H9 (cell line): Measurements from ENCODE around the gene STX10. TPM values are rescaled to one million over a fixed set of nuclear protein-coding genes. Genes with fewer than 3 reads are reported as not detected.

ENCODE experiments used
- DNase-seq: peaks from one replicate; pipeline ENCODE4 v3.0.0-alpha.2; 2017
- H2AFZ ChIP-seq: one replicate; pipeline ENCODE4 v1.6.1; 2013; ENCODE audit warnings: mild to moderate bottlenecking, low read length, control low read depth, moderate library complexity
- H2AK5ac ChIP-seq: 2 replicates; pipeline ENCODE4 v1.6.1; 2013; ENCODE audit warnings: low read length, control low read depth, mixed read lengths; ENCODE audit not compliant: insufficient read length
- H2BK120ac ChIP-seq: one replicate; pipeline ENCODE4 v1.6.1; 2013; ENCODE audit warnings: low read depth, mild to moderate bottlenecking, low read length, control low read depth, inconsistent platforms; ENCODE audit not compliant: poor library complexity, severe bottlenecking
- H2BK12ac ChIP-seq: 2 replicates; pipeline ENCODE4 v1.6.1; 2013; ENCODE audit warnings: low read length, control low read depth, mixed read lengths, low read depth; ENCODE audit not compliant: insufficient read length
- H2BK15ac ChIP-seq: 2 replicates; pipeline ENCODE4 v1.6.1; 2013; ENCODE audit warnings: low read depth, low read length, control low read depth
- H2BK20ac ChIP-seq: one replicate; pipeline ENCODE4 v1.6.1; 2013; ENCODE audit warnings: low read depth, mild to moderate bottlenecking, low read length, control low read depth, inconsistent platforms; ENCODE audit not compliant: poor library complexity, severe bottlenecking
- H2BK5ac ChIP-seq: 2 replicates; pipeline ENCODE4 v1.6.1; 2013; ENCODE audit warnings: low read length, control low read depth, mixed read lengths; ENCODE audit not compliant: insufficient read length
- H3K14ac ChIP-seq: 2 replicates; pipeline ENCODE4 v1.6.1; 2013; ENCODE audit warnings: low read length, control low read depth; ENCODE audit not compliant: insufficient read depth
- H3K18ac ChIP-seq: 2 replicates; pipeline ENCODE4 v1.6.1; 2013; ENCODE audit warnings: low read depth, mild to moderate bottlenecking, mixed read lengths, low read length, control low read depth; ENCODE audit not compliant: insufficient read length
- H3K23ac ChIP-seq: 2 replicates; pipeline ENCODE4 v1.6.1; 2013; ENCODE audit warnings: low read length, control low read depth, mixed read lengths, low read depth; ENCODE audit not compliant: insufficient read length
- H3K23me2 ChIP-seq: 2 replicates; pipeline ENCODE4 v1.6.1; 2013; ENCODE audit warnings: low read depth, mild to moderate bottlenecking, mixed read lengths, low read length, control low read depth; ENCODE audit not compliant: insufficient read length, poor library complexity, severe bottlenecking
- H3K27ac ChIP-seq: 2 replicates; pipeline ENCODE4 v1.5.1; 2013; ENCODE audit warnings: low read length, control low read depth, mixed read lengths, low read depth; ENCODE audit not compliant: insufficient read length
- H3K27me3 ChIP-seq: 2 replicates; pipeline ENCODE4 v1.6.1; 2013; ENCODE audit warnings: low read length, control low read depth, inconsistent platforms; ENCODE audit not compliant: insufficient read depth
- H3K4ac ChIP-seq: 2 replicates; pipeline ENCODE4 v1.6.1; 2013; ENCODE audit warnings: low read depth, mild to moderate bottlenecking, control low read depth, inconsistent platforms, low read length, moderate library complexity
- H3K4me1 ChIP-seq: 2 replicates; pipeline ENCODE4 v1.6.1; 2013; ENCODE audit warnings: low read length, control low read depth, inconsistent platforms; ENCODE audit not compliant: insufficient read depth
- H3K4me2 ChIP-seq: 2 replicates; pipeline ENCODE4 v1.6.1; 2013; ENCODE audit warnings: low read length, control low read depth, mixed read lengths; ENCODE audit not compliant: insufficient read length, insufficient read depth
- H3K56ac ChIP-seq: 2 replicates; pipeline ENCODE4 v1.6.1; 2013; ENCODE audit warnings: low read depth, mild to moderate bottlenecking, mixed read lengths, low read length, control low read depth; ENCODE audit not compliant: insufficient read length
- H3K79me1 ChIP-seq: 2 replicates; pipeline ENCODE4 v1.6.1; 2013; ENCODE audit warnings: low read depth, mild to moderate bottlenecking, moderate library complexity, low read length, control low read depth, inconsistent platforms; ENCODE audit not compliant: insufficient read depth, poor library complexity, severe bottlenecking
- H3K79me2 ChIP-seq: 2 replicates; pipeline ENCODE4 v1.6.1; 2013; ENCODE audit warnings: low read length, control low read depth, inconsistent platforms; ENCODE audit not compliant: insufficient read depth
- H3K9ac ChIP-seq: 2 replicates; pipeline ENCODE4 v1.6.1; 2013; ENCODE audit warnings: low read length, control low read depth, mixed read lengths; ENCODE audit not compliant: insufficient read length; ENCODE audit errors: extremely low read depth
- H3K9me3 ChIP-seq: one replicate; pipeline ENCODE4 v1.6.1; 2013; ENCODE audit warnings: low read depth, low read length, inconsistent platforms; ENCODE audit not compliant: control insufficient read depth
- H3T11ph ChIP-seq: one replicate; pipeline ENCODE4 v1.6.1; 2013; ENCODE audit warnings: mild to moderate bottlenecking, low read length, control low read depth, inconsistent platforms
- H4K20me1 ChIP-seq: one replicate; pipeline ENCODE4 v1.6.1; 2013; ENCODE audit not compliant: control insufficient read depth, insufficient read length, insufficient read depth
- H4K5ac ChIP-seq: 2 replicates; pipeline ENCODE4 v1.6.1; 2013; ENCODE audit warnings: low read depth, mild to moderate bottlenecking, mixed read lengths, low read length, control low read depth; ENCODE audit not compliant: insufficient read length
- H4K8ac ChIP-seq: replicated peaks from 2 replicates; pipeline ENCODE4 v1.6.1; 2013; ENCODE audit warnings: low read length, control low read depth, mixed read lengths, low read depth; ENCODE audit not compliant: insufficient read length
- H4K91ac ChIP-seq: 2 replicates; pipeline ENCODE4 v1.6.1; 2013; ENCODE audit warnings: low read depth, mild to moderate bottlenecking, moderate library complexity, mixed read lengths, low read length, control low read depth; ENCODE audit not compliant: insufficient read length
- H3K27ac Mint-ChIP-seq, 3 experiments: 2 replicates in 2 of 3; 3 replicates in 1 of 3; pipeline ENCODE4 v1.8.0; 2020 to 2021; ENCODE audit warnings: mixed read lengths in 3 of 3, mild to moderate bottlenecking in 1 of 3, moderate library complexity in 1 of 3
- H3K27me3 Mint-ChIP-seq: 2 replicates; pipeline ENCODE4 v1.8.0; 2021; ENCODE audit warnings: low read depth, mild to moderate bottlenecking, moderate library complexity, mixed read lengths
- H3K36me3 Mint-ChIP-seq, 3 experiments: 2 replicates in 2 of 3; 3 replicates in 1 of 3; pipeline ENCODE4 v1.8.0; 2020 to 2021; ENCODE audit warnings: low read depth in 3 of 3, mixed read lengths in 3 of 3; ENCODE audit not compliant: insufficient read depth in 1 of 3
- H3K4me1 Mint-ChIP-seq, 2 experiments: 2 replicates each; pipeline ENCODE4 v1.8.0; 2020; ENCODE audit warnings: mixed read lengths in 2 of 2
- H3K4me3 Mint-ChIP-seq, 2 experiments: 2 replicates in 1 of 2; 3 replicates in 1 of 2; pipeline ENCODE4 v1.8.0; 2020 to 2021; ENCODE audit warnings: mild to moderate bottlenecking in 2 of 2, mixed read lengths in 2 of 2, moderate library complexity in 1 of 2
- H3K9me3 Mint-ChIP-seq, 2 experiments: 2 replicates in 1 of 2; 3 replicates in 1 of 2; pipeline ENCODE4 v1.8.0; 2020; ENCODE audit warnings: mild to moderate bottlenecking in 2 of 2, mixed read lengths in 2 of 2, moderate library complexity in 1 of 2
- WGBS: extraction: QIAGEN DNeasy Blood & Tissue Kit; methylation state at CpG from one replicate; pipeline ENCODE4 v1.1.7; 2013; ENCODE audit warnings: missing lambda C conversion rate, low lambda C conversion rate, mixed read lengths; ENCODE audit not compliant: insufficient read length; ENCODE audit errors: extremely low coverage; 5-methylcytosine and 5-hydroxymethylcytosine counted together
- total RNA-seq: library from RNA; stranded (reverse); gene quantifications from 2 replicates; pipeline ENCODE4 v1.2.1, GENCODE V29; 2021
- TF ChIP-seq, protein P1 (sequence below): fragments of 200-600 bp; sonication (generic); conservative IDR thresholded peaks from 3 replicates; pipeline ENCODE4 v1.8.0; 2021; ENCODE audit warnings: antibody characterized with exemption, mild to moderate bottlenecking

Gene STX10
- total RNA-seq, 1 experiment from 2014 or later, result 39.4 TPM

GRCh38 chr19:13159713-13160112, 9.5 kb upstream of the STX10 start:
- TF ChIP-seq, protein P1, sequence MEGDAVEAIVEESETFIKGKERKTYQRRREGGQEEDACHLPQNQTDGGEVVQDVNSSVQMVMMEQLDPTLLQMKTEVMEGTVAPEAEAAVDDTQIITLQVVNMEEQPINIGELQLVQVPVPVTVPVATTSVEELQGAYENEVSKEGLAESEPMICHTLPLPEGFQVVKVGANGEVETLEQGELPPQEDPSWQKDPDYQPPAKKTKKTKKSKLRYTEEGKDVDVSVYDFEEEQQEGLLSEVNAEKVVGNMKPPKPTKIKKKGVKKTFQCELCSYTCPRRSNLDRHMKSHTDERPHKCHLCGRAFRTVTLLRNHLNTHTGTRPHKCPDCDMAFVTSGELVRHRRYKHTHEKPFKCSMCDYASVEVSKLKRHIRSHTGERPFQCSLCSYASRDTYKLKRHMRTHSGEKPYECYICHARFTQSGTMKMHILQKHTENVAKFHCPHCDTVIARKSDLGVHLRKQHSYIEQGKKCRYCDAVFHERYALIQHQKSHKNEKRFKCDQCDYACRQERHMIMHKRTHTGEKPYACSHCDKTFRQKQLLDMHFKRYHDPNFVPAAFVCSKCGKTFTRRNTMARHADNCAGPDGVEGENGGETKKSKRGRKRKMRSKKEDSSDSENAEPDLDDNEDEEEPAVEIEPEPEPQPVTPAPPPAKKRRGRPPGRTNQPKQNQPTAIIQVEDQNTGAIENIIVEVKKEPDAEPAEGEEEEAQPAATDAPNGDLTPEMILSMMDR, result no peak
- H3K4ac ChIP-seq, result no peak overlapping the region
- no peak overlapping the region for H3K14ac ChIP-seq
- H4K8ac ChIP-seq, result no peak overlapping the region
- H3T11ph ChIP-seq, result no peak overlapping the region
- no peaks in the 10 kb centered on the region for H3K79me1 ChIP-seq
- no peak overlapping the region for H3K9ac ChIP-seq
- no peaks in the 10 kb centered on the region for H3K9me3 ChIP-seq
- H4K20me1 ChIP-seq, result no peaks in the 10 kb centered on the region
- no peak overlapping the region for H3K23ac ChIP-seq
- H2BK12ac ChIP-seq, result no peak overlapping the region
- H2BK20ac ChIP-seq, result no peak overlapping the region
- Mint-ChIP-seq H3K4me1 (peaks cover 29 to 34% of the 10 kb centered on the region in 2 experiments), H3K9me3 (no peaks in the 10 kb centered on the region), H3K27ac (peak overlapping the region in 1 of 3 experiments; percentile 48; a peak in 2 of 7 replicates), H3K27me3 (peaks cover 4% of the 10 kb centered on the region), H3K4me3 (no peak overlapping the region), H3K36me3 (peaks cover under 1 to 6% (median 2%) of the 10 kb centered on the region in 3 experiments; a peak in 5 of 7 replicates)
- H3K79me2 ChIP-seq, result no peaks in the 10 kb centered on the region
- no peak overlapping the region for H2BK15ac ChIP-seq
- peaks cover 2% of the 10 kb centered on the region; the same call in 1 of the 2 replicates for H3K4me1 ChIP-seq
- H3K23me2 ChIP-seq, result peaks cover 15% of the 10 kb centered on the region
- H3K4me2 ChIP-seq, result no peak overlapping the region
- H3K27me3 ChIP-seq, result no peaks in the 10 kb centered on the region
- H2AK5ac ChIP-seq, result no peak overlapping the region
- no peak overlapping the region for H4K91ac ChIP-seq
- H2BK120ac ChIP-seq, result no peak overlapping the region
- no peak overlapping the region for H3K18ac ChIP-seq
- H3K56ac ChIP-seq, result no peak overlapping the region
- H2AFZ ChIP-seq, result no peak overlapping the region
- H4K5ac ChIP-seq, result no peak overlapping the region
- DNase-seq, result no peak
- H3K27ac ChIP-seq, result no peak overlapping the region
- H2BK5ac ChIP-seq, result no peak overlapping the region
- no CpG with 5 or more reads among the region's 3 CpGs for WGBS
